MV-4-11 (cell line): Measurements from ENCODE around the gene GABRA5.
"Not testable (repeated sequence)": the region's sequence is repeated elsewhere in the genome, so short reads cannot be mapped to it uniquely, and the experiment has no call there.

Experiments used
- DNase-seq: peaks from one replicate; lab custom pipeline; 2025; lab: John Stamatoyannopoulos, UW

GABRA5 gene

DNA sequence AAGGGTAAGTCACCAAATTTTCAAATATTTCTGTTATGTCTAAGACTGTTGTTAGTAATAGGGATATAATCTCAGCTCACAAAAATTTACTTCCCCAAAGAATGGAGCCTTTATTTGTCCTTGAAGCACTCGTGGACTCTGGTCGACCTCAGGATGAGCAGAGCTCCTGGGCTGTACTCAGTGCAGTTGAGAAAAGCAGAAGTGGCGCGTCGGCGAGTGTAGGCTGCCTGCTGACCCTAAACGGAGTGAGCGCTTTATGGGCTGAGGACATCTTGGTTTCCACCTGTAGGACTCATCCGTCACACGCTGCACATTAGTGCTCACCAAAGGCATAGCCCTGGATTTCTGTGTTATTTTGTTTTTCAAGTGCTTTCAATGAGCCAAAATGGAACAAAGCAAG is 11.0 kb downstream of the GABRA5 start:
- peak; percentile 8 for DNase-seq

DNA sequence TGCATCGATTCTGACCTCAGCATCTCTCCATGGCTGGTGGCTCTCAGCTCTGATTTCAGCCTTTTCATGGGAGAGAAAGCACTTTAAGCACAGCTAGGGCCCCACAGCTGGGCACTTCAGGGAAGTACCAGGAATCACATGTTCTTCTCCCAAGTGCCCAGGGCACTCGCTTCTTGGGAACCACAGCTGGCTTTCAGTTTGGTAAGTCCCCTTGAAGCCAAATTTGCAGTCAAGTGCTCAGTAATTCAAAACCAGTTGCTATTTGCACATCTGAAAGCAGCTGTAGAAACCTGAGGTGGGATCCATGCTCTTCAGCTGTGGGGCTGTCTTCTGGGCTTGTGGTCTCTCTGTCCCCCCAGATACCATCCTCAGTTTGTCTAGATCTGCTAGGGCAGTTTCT is 12.8 kb downstream of the GABRA5 start:
- DNase-seq, result no peak

DNA sequence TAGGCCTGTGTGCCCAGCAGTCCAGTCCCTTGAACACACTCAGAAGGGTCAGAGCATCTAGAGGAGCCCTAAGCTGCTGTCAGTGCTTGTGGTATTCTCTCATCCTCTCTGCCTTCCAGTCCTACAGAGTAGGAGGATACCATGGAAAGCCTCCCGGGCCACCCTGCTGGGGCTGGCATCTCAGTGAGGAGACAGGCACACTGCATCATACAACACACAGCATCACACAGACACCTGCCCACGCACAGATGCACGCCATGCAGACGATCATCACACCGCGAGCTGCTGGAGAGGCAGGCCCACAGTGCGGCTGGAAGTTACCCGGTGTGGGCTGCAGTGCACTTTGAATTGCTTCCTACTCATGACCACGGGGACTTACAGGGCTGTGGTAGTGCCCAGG is 15.2 kb downstream of the GABRA5 start:
- DNase-seq, result no peak

DNA sequence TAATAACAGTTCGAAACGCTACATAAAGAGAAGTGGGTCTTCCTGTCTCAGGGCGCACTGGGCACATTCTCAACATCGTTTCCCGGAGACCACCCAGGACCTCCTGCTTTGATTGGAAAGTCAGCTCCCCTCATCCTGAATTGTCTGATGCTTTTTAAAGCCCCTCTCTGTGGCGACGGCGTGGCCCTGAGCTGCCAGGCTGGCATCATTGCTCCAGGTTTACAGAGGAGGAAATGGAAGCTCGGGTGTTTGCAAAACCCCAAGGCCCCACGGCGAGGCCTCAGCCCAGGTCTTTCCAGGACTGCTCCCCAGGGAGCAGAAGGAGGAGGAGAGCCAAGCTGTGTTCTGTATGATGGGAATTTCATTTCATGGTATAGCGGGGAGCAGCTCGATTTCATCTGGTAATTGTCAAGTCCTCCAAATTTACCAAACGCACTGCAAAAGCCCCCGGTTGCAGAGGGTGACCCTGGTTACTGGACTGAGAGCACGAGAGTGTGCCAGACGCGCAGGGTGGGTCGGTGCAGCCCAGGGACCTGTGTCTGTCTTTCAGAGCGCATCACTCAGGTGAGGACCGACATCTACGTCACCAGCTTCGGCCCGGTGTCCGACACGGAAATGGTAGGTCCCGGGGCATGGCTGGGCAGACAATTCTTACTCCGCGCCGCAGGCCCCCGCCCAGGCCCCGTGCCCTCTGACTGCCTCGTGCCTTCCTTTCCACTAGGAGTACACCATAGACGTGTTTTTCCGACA is 15.9 kb downstream of the GABRA5 start:
- DNase-seq, result no peak

DNA sequence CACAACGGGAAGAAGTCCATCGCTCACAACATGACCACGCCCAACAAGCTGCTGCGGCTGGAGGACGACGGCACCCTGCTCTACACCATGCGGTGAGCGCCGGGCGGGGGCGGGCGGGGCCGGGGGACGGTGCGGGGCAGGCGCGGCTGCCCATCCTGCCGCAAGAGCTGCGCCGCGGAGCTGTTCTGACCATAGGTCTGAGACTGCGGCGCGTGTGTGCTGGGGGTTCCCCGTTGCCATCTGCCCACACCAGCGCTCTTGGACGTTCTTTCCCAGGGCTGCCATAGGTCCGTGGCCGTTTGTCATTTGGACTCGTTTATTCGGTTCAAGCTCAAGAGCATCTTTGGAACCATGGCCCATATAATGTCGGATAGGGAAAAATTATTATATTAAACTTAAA is 16.6 kb downstream of the GABRA5 start:
- no peak for DNase-seq

DNA sequence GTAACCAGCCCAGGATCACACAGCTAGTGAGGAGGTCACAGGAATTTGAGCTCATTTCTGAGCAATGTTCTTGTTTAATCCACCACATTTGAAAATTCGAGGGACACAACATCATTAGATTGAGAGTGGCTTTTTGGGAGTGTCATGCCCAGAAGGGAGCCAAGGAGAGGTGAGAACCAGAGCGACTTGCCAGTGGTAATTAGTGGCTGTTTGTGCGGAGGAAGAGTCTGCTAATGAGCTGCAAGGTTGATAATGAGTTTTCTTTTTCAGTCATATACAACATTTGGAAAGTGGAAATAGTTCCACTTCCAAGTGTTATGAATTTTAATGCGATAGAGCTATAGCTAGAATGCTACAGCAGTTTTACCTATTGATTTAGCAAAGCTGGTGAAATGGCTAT is 19.7 kb downstream of the GABRA5 start:
- DNase-seq, result no peak

DNA sequence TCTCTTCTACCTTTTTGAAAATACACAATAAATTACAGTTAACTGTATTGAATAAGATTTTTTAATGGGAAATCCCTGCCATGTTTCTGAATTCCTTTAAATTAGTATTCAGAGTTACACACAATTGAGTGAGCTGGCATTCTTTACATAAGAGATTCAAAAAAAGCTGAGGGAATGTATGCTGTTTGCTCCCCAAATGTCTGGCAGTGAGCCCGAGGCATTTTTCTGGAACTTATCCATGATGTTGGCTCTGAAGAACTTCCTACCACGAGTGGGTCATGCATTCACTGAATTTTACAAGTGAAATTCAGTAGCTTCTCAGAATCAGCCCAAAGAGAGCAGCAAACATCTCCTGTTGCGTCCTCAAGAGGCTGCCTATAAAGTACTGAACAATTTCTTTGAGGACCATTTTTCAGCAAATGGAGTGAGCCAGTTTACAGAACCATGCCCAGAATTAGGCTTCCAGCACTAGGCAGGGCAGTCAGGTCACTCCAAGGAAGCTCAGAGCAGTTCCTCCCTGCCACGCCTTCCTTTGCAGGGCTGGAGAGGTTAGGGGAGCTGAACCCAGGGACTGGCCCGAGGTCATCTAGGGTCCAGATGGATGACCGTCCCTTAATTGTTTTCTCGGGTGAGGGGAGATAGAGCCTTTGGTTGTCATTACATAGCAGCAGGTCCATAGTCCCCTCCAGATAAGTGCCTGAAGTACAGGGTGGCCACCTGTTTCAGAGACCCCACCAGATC is 21.2 kb downstream of the GABRA5 start:
- no peak for DNase-seq

DNA sequence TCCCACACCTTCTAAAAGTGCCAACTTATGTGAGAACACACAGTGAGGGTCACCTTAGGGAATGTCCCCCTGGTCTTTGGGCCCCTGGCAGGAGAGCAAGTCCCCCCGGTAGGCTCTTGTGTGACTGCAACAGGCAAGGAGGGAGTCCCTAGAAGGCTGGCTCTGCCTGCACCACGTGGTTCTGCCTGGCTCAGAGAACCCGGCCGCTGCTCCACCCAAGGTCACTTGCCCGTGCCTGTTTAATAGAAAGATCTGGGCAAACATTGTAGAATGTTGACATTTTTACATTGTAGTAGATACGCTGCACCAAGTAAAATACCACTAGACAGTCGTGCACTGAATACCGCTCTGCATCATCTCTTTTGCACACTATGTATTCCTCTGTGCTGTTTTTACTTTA is 21.9 kb downstream of the GABRA5 start:
- no peak for DNase-seq

DNA sequence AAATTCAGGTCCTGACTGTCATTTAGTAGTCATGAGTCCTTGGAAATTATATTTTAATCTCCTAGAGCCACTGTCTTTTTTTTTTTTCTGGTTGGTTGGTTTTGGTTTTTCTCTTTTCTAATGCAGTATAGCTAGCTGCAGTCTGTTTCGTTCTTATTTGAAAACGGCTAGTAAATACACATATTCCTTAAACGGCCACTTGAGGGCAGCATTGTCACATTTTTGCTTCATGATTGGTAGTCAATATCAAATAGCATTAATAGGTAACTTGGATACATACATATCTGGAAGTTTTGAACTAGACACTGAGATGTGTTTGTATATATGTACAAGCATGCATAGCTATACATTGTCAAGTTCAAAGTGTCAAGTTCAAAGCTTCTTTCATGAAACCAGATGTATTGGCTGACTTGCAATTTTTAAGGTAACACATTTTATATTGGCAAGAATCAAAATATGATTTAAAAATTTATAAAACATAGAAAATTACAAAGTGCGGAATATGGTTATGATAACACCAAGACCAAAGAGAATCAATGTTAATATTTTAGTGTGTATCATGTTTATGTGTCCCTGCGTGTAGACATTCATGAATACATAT is 22.5 kb downstream of the GABRA5 start:
- DNase-seq, result peak; percentile 44

DNA sequence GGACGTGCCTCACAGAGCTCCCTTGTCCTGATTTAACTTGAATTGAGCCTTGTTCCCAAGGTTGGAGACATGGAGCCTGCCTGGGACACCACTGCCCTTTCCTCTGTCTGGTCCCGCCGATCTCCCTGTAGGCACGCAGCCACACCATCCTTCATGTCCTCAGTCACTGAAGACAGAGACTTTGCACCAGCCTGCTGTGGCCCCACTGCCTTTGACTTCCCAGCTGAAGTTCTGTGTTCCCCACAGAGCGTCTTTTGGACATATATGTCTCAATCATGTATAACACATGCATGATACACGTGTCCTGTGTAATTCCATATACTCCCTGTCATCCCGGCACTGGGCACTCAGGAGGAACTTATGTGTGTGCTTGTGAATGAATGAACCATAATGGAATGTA is 23.6 kb downstream of the GABRA5 start:
- DNase-seq, result no peak

DNA sequence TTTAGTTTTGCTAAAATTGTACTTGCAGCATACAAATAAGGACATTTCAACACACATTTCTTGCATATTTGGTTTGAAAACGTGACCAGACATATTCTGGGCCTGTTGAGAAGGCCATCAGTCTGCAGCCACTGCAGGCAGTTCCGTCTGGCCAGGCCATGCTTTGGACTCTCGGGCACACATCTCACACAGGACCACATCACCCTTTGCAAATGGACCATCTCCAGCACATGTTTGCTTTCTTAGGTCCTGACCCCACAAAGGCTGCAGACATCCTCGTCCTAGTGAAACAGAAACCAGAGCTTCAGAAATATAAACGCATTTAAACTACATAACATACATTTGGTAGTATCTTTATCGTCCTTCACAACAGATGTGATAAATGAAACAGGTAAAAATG is 24.1 kb downstream of the GABRA5 start:
- DNase-seq, result no peak

DNA sequence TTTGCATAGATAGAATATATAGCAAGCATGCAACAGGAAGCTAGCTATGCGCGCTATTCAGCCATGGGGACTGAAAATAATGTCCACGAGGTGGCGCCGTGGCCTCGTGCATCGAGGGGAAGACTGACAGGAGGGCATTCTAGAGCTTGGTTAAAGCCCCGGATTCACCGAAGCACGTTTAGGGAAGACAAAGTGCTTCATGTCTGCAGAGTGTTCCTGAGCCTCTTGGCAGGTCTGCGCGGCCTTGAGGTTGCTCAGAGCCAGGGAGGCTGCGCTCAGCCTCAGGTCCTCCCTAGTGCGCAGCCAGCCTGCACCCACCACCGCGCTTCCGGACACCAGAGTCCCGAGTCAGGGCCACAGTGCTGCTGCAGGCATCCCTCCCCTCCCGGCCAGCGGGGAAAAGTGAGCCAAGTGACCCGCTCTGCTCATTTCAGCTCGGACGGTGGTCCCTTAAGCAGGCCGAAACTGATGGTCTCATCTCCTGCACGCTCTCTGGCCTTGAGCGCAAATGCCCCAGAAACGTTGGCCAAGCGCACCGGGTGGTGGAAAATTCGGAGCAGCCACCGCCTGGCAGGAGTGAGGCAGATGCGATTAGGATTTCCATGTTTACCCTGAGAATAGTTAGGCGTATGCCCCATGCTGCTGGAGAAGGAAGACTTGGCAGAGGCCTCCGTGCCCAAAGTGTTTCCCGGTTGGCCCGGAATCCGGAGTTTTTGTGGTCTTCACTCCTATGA is 24.8 kb downstream of the GABRA5 start:
- peak; percentile 63 for DNase-seq

DNA sequence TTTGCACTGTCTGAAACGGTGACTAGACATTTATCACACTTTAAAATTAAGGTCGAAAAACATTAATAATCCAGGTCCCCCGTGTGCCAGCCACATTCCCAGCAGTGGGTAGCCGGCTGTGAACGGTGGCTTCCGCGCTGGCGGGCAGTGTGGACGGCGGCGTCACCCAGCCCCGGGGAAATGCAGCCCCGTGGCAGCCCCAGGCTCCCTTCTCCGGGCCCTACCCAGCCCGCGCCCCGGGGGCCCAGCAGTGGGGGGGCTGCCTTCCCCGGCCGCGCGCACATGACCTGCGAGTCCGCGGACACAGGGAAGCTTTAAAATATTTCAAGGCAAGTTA is 25.3 kb downstream of the GABRA5 start:
- no peak for DNase-seq

DNA sequence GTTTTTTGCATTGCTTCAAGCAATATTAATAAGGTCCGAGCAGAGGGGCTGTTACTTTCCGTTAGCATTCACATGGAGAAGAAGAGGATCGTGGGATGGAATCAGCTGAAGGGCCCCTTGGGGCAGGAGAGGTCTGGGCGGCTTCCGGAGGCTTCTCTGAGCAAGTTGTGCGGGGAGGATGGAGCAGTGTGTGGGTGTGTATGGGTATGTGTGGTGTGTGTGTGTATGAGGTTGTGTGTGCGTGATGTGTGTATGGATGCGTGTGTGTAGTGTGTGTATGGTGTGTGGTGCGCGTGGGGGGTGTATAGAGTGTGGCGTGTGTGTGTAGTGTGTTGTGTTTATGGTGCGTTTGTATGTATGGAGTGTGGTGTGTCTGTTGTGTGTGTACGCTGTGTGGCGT is 25.8 kb downstream of the GABRA5 start:
- no peak for DNase-seq

DNA sequence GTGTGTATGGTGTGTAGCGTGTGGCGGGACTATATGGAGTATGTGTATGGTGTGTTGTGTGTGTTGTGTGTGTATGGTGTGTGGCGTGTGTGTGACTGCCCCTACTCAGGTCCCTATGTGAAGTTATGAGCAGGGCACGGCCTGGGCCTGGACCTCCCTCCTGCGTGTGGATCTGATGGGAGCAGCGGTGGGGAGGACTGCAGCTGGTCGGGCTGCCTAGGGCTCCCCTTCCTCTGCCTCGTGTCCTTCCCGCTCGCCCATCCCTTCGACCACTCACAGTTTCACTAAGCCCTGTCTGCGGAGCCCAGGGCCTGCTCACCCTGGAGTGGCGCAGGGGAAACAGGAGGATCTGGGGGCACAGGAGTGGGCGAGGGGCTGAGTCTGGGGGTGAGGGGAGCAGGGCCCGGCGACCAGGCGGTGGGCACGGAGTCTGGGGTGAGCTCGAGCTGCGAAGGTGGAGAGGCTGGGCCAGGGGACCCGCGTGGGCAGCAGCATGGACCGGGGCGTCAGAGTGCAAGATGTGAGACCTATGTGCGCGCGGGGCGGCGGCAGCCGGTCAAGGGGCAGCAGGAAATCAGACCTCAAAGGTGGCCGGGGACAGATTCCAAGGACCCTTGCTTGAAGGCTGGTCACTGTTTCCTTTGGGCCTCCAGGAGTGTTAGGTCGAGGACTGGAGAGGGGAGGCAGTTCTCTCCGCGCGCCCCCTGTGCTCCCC is 26.6 kb downstream of the GABRA5 start:
- DNase-seq, result no peak

DNA sequence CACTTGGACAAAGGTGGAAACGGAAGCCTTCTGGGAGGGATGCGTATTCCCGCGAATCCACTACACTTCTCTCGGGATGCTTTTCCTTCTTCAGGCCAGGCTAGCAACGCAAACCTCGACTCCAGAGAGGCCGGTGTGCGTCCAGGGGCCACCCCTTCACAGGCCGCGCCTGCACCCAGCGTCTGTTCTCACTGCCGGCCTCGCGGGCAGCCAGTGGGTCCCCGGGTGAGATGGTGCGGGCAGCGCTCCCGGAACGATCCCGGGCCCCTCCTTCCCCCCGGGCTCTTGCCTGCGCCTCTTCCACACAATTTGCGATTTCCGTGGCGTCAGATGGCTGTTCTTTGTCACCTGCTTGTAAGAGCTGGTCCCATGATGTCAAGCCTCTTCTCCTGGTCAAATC is 27.3 kb downstream of the GABRA5 start:
- no peak for DNase-seq

DNA sequence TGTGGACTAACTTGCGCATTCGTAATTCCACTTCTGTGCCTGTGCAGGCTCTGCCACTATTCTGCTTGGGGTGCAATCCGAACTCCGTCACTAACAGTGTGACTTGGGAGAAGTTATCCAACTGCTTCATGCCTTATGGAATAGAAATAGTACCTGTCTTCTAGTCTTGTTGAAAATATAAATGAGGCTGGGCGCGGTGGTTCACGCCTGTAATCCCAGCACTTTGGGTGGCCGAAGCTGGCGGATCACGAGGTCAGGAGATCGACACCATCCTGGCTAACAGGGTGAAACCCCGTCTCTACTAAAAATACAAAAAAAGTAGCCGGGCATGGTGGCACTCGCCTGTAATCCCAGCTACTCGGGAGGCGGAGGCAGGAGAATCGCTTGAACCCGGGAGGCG is 28.5 kb downstream of the GABRA5 start:
- not testable (repeated sequence) for DNase-seq

DNA sequence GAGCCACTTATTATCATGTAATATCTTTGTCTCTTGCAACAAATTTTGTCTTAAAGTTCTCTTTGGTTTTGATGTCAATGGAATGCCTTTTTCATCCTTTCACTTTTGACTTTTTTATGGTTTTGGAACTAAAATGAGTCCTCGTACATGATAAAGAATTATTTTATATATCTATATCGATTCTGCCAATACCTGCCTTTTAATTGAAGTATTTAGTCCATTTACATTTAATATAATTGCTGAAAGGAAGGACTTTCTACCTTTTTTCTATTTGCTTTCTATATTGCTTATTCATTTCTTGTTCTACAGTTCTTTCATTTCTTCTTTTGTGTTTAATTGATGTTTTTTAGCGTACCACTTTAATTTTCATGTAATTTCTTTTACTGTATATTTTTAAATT is 32.8 kb downstream of the GABRA5 start:
- DNase-seq, result no peak

DNA sequence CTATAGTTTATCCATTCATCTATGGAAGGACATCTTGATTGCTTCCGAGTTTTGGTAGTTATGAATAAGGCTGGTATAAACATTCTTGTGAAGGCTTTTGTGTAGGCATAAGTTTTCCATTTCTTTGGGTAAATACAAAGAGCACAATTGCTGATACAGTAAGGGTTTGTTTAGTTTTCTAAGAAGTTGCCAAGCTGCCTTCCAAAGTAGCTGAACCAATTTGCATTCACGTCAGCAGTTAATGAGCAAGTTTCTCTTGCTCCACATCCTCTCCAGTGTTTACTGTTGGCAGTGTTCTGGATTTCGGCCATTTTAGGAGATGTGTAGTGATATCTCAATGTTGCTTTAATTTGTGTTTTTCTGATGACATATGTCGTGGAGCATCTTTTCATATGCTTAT is 34.2 kb downstream of the GABRA5 start:
- no peak for DNase-seq

DNA sequence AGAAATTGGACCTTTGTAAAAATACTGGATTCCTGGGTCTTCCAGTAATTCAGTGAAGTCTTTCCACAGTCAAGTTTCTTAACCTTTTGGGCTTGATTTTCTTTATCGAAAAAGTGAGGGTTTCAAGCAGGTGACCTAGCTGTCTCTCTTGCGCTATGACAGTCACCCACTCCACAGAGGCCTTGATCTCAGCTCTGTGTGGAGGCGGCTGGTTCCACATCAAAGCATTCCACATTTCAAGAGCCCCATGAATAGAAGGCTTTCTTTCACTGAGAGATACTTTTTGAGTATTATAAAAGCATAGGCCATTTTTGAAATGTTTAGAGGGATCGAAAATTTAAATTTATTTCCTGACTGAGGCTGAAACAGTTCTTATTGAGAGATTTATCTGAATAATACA is 43.9 kb downstream of the GABRA5 start:
- no peak for DNase-seq

DNA sequence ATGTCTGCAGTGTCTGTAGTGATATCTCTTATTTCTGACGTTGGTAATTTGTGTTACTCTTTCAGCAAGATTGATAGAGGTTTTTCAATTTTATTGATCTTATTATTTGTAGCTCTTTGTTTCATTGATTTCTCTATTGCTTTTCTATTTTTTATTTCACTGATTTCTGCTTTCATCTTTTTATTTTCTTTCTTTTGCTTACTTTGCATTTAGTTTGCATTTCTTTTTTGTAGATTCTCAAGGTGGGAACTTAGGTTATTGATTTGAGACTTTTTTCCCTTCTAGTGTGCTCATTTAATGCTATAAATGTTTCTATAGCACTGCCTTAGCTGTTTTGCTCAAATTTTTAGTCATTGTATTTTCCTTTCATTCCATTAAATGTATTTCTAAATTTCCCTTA is 54.6 kb downstream of the GABRA5 start:
- no peak for DNase-seq

DNA sequence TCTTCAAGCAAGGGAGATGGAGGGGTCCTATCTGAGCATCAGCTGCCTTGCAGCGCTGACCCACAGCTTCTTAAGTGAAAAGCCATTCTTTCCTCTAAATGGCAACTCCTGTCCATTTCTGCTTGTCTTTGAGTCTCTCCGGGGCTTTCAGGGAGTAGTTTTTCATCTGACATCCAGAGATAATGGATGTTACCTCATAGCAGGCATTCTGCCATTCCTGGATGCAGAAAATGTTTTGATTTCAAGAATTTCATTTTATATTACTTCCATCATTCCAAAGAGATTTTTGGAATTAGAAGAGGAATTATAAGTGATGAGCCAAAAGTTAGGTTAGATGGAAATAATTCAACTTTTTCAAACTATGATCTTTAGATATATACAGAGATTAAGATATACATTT is 59.2 kb downstream of the GABRA5 start:
- DNase-seq, result no peak
